Measurements from ENCODE around the gene RGS7BP. TPM values are rescaled to one million over a fixed set of nuclear protein-coding genes. Genes with fewer than 3 reads are reported as not detected.

RGS7BP gene
- total RNA-seq, 1 experiment from 2014 or later = not detected

DNA sequence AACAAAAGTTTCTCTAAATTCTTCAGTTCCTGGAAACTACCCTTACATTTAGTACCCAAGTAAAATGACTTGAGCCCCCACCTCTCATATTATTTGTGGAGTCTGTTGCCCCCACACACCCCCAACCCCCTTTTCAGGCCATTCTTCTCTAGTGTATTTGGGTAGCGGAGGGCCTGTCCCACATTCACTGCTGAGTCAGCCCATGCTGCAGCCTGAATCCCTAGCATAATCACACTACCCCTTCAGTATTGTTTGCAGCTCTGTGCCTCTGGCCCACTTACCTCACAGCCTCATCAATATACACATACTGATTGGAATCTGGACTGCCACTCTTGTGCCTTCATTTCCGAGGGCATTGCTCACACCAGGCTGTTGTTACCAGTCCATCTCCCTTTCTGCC lies 26.8 kb downstream of the RGS7BP start:
- TF ChIP-seq JUND (IDR thresholded peaks at IDR 0.05) (no peak), ZNF274 (IDR thresholded peaks at IDR 0.05; ENCODE audit: low read depth, low read length) (no peak), EGR1 (IDR thresholded peaks at IDR 0.05; ENCODE audit: low read depth) (no peak), ELF1 (IDR thresholded peaks at IDR 0.05; ENCODE audit: borderline replicate concordance, low read depth) (no peak), CBX3 (IDR thresholded peaks at IDR 0.05; ENCODE audit: low read depth) (no peak), FOSL1 (IDR thresholded peaks at IDR 0.05; ENCODE audit: low read depth) (no peak), EZH2phosphoT487 (IDR thresholded peaks at IDR 0.05; ENCODE audit: borderline replicate concordance) (no peak), SIN3A (IDR thresholded peaks at IDR 0.05; ENCODE audit: low read depth) (no peak), POLR2A (IDR thresholded peaks at IDR 0.05; ENCODE audit: borderline replicate concordance, extremely low read depth, insufficient read depth, insufficient read length) (no peak), SRF (IDR thresholded peaks at IDR 0.05; ENCODE audit: low read depth) (no peak), CEBPB (IDR thresholded peaks at IDR 0.05; ENCODE audit: low read depth) (no peak), POLR2AphosphoS5 (IDR thresholded peaks at IDR 0.05; ENCODE audit: low read depth, low read length) (no peak)
- TF ChIP-seq, protein P1, sequence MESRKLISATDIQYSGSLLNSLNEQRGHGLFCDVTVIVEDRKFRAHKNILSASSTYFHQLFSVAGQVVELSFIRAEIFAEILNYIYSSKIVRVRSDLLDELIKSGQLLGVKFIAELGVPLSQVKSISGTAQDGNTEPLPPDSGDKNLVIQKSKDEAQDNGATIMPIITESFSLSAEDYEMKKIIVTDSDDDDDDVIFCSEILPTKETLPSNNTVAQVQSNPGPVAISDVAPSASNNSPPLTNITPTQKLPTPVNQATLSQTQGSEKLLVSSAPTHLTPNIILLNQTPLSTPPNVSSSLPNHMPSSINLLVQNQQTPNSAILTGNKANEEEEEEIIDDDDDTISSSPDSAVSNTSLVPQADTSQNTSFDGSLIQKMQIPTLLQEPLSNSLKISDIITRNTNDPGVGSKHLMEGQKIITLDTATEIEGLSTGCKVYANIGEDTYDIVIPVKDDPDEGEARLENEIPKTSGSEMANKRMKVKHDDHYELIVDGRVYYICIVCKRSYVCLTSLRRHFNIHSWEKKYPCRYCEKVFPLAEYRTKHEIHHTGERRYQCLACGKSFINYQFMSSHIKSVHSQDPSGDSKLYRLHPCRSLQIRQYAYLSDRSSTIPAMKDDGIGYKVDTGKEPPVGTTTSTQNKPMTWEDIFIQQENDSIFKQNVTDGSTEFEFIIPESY (IDR thresholded peaks at IDR 0.05; ENCODE audit: extremely low read depth, insufficient replicate concordance, low read length) = no peak
- TF ChIP-seq, protein P2, sequence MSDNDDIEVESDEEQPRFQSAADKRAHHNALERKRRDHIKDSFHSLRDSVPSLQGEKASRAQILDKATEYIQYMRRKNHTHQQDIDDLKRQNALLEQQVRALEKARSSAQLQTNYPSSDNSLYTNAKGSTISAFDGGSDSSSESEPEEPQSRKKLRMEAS (IDR thresholded peaks at IDR 0.05) = no peak
- TF ChIP-seq, protein P3, sequence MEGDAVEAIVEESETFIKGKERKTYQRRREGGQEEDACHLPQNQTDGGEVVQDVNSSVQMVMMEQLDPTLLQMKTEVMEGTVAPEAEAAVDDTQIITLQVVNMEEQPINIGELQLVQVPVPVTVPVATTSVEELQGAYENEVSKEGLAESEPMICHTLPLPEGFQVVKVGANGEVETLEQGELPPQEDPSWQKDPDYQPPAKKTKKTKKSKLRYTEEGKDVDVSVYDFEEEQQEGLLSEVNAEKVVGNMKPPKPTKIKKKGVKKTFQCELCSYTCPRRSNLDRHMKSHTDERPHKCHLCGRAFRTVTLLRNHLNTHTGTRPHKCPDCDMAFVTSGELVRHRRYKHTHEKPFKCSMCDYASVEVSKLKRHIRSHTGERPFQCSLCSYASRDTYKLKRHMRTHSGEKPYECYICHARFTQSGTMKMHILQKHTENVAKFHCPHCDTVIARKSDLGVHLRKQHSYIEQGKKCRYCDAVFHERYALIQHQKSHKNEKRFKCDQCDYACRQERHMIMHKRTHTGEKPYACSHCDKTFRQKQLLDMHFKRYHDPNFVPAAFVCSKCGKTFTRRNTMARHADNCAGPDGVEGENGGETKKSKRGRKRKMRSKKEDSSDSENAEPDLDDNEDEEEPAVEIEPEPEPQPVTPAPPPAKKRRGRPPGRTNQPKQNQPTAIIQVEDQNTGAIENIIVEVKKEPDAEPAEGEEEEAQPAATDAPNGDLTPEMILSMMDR (IDR thresholded peaks at IDR 0.05 in 2 of 3, conservative IDR thresholded peaks at IDR 0.05 in 1 of 3; ENCODE audit: borderline replicate concordance in 1 of 3, insufficient read depth in 1 of 3, low read depth in 2 of 3, low read length in 2 of 3) = no peak
- TF ChIP-seq, protein P4, sequence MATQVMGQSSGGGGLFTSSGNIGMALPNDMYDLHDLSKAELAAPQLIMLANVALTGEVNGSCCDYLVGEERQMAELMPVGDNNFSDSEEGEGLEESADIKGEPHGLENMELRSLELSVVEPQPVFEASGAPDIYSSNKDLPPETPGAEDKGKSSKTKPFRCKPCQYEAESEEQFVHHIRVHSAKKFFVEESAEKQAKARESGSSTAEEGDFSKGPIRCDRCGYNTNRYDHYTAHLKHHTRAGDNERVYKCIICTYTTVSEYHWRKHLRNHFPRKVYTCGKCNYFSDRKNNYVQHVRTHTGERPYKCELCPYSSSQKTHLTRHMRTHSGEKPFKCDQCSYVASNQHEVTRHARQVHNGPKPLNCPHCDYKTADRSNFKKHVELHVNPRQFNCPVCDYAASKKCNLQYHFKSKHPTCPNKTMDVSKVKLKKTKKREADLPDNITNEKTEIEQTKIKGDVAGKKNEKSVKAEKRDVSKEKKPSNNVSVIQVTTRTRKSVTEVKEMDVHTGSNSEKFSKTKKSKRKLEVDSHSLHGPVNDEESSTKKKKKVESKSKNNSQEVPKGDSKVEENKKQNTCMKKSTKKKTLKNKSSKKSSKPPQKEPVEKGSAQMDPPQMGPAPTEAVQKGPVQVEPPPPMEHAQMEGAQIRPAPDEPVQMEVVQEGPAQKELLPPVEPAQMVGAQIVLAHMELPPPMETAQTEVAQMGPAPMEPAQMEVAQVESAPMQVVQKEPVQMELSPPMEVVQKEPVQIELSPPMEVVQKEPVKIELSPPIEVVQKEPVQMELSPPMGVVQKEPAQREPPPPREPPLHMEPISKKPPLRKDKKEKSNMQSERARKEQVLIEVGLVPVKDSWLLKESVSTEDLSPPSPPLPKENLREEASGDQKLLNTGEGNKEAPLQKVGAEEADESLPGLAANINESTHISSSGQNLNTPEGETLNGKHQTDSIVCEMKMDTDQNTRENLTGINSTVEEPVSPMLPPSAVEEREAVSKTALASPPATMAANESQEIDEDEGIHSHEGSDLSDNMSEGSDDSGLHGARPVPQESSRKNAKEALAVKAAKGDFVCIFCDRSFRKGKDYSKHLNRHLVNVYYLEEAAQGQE (IDR thresholded peaks at IDR 0.05; ENCODE audit: low read depth) = no peak
- Histone ChIP-seq H3K27ac (ENCODE audit: low read depth, low read length) (no peak overlapping the region), H3K9me3 (ENCODE audit: control insufficient read depth in 1 of 2, insufficient read depth in 1 of 2, low read depth in 1 of 2, low read length in 2 of 2) (no peaks in the 10 kb centered on the region), H2AFZ (ENCODE audit: low read depth, low read length, poor library complexity, severe bottlenecking) (no peak overlapping the region), H3K9me2 (ENCODE audit: insufficient read depth) (no peaks in the 10 kb centered on the region), H3K4me3 (replicated peaks in 1 of 2; ENCODE audit: low read depth in 1 of 2, low read length in 2 of 2) (no peak overlapping the region), H3K4me2 (ENCODE audit: low read length) (no peak overlapping the region), H3K79me2 (ENCODE audit: insufficient read depth, low read length) (no peaks in the 10 kb centered on the region), H3K4me1 (ENCODE audit: control insufficient read depth in 1 of 2, insufficient read depth in 2 of 2, low read length in 2 of 2) (no peaks in the 10 kb centered on the region), H4K20me1 (ENCODE audit: insufficient read depth) (no peaks in the 10 kb centered on the region), H3K9ac (ENCODE audit: low read length) (no peak overlapping the region), H3K36me3 (ENCODE audit: control insufficient read depth in 1 of 2, insufficient read depth in 2 of 2, low read length in 2 of 2) (no peaks in the 10 kb centered on the region), H3K27me3 (ENCODE audit: insufficient read depth, low read length) (peaks cover 10% of the 10 kb centered on the region; the same call in 1 of the 2 replicates)
- ChIA-PET POLR2A (no interaction called here), RAD21 (ENCODE audit: low non-redundant PET in 1 of 2, low total read pairs in 2 of 2, uncharacterized antibody in 2 of 2, unreplicated experiment in 2 of 2) (no interaction called here), CTCF (no interaction called here)
- no peak for ATAC-seq
- intact Hi-C loops (cut with micrococcal nuclease) = no loop called here
- DNase-seq (ENCODE audit: low read depth, low spot score) = no peak
- BruUV-seq (replicated peaks) = no TSS peak
